GM03348 (cell line): Measurements from ENCODE around the gene USP24.

ENCODE experiments used
- DNase-seq: peaks from one replicate; pipeline ENCODE4 v3.0.0; 2012; ENCODE audit warnings: low spot score

The USP24 gene

GRCh38 chr1:55054396-55054795 is 160.8 kb downstream of the USP24 start:
- DNase-seq: no peak

GRCh38 chr1:55053265-55053954 is 161.8 kb downstream of the USP24 start:
- DNase-seq: no peak

GRCh38 chr1:55052221-55053142 is 162.7 kb downstream of the USP24 start:
- DNase-seq: no peak

GRCh38 chr1:55051621-55052020 is 163.5 kb downstream of the USP24 start:
- DNase-seq: no peak

DNA sequence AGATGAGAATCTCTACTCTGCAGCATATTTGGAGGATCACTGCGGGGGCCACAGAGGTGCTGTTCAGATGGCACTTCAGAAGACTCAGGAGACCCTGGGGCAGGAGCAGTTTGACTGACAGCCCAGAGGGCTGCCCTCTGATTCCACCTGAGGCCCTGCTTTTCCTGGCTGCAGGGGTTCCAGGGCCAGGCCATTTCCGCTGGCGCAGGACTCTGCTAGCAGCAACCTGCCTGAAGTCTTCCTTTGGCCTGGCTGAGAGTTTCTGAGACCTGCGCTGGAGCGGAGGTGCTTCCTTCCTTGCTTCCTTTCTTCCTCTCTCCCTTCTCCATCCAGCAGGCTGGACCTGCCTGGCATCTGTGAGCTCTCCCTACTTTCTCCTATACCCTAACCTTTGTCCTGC is 164.0 kb downstream of the USP24 start:
- DNase-seq: no peak

DNA sequence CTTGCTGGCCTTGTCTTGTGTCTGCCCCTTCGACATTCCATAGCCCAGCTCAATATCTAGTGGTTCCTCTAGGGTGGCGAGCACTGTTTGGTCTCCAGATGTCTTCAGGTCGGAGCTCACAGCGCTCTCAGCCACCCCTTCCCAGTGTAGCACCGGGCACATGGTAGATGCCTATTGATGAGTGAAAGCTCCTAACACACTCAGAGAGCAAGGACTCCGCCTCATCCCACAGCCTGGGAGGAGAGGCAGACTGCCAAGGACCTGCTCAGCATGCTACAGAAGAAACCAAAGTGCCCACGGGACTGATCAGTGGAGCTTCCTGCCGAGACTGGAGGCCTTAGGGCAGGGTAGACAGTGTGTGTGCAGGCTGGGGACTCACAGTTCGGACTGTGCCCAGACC is 164.9 kb downstream of the USP24 start:
- DNase-seq: peak; percentile 77

GRCh38 chr1:55049914-55050278 is 165.3 kb downstream of the USP24 start:
- DNase-seq: no peak

DNA sequence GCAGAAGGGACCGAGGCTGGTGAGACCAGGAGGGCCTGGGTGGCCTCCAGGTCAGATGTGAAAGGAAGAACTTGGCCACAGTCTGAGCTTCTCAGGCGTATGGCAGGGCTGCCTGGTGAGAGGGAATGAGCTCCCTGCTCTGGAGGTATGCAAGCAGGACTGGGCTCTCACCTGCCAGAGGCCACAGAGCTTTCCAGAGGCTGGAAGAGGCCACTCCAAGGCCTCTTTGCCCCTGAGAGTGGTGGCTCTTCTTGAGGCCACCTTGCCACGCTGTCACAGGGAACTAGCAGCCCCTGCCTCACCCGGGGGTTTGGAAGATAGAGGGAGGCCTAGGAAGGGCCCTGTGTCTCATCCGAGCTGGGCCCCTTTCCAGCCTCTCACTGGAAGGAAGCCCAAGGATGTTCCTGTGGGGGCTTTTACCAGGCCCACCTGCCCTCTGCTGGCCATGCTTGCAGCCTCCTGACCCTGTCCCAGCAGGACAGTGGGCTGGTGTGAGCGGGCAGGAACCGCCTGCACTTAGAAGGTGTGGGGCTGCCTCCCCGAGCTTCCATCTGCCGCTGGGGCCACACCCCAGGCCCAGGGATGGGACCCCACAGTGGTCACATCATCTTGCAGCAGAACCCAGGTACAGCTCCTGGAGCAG is 165.8 kb downstream of the USP24 start:
- no peak for DNase-seq

DNA sequence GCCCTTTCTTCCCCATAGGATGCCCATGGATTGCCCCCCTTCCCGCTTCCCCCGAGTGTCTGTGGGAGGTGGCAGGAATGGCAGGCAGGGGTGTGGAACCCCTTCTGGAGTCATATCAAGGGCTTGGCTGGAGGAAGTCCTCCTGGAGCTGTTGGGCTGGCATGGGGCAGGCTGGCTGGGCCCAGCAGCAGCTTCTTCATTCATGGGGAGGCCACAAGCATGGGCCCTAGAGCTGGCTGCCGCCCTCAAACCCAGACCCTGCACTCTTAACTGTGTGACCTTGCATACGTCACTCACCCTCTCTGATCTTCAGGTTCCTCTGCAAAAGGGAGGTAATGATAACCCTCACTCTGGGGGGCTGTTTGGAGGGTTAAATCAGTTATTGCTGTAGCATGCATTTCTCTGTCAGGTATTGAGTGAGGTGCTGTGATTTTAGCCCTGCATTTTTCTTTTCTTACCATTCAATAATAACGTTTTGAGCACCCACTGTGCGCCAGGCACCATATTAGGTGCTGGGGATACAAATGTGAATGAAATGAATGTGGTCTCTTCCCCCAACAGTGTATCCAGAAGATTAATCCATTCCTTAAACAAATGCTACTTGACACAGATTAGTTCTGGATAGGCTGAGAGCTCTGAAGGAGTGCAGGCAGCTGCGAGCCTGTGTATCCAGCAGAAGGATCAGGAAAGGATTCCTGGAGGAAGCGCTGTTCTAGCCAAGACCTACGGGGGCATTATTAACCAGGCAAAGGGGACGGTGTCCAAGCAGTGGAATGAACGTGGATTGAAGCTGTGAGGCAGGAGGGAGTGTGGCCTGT is 166.5 kb downstream of the USP24 start:
- no peak for DNase-seq

- no peak for DNase-seq
These were observed 167.6 kb downstream of the USP24 start for GRCh38 chr1:55047611-55048010.

- DNase-seq: no peak
These were observed 168.3 kb downstream of the USP24 start for GRCh38 chr1:55046871-55047270.

DNA sequence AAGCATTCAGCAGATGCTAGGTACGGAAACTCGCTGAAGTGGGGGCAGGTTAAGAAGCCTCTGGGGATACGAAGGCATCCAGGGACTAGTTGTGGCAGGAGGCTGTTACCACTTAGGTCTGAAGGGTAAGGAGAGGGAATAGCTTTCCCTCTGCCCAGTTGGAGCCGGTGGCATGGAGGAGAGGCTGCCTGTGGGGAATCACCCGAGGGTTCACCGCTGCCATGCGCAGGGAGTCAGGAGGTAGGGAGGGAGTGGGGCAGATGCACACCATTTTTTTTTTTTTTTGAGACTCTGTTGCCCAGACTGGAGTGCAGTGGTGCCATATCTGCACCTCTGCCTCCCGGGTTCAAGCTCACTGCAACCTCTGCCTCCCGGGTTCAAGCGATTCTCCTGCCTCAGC is 169.7 kb downstream of the USP24 start:
- no peak for DNase-seq

- DNase-seq: no peak
These were observed 170.4 kb downstream of the USP24 start for GRCh38 chr1:55044617-55045397.

DNA sequence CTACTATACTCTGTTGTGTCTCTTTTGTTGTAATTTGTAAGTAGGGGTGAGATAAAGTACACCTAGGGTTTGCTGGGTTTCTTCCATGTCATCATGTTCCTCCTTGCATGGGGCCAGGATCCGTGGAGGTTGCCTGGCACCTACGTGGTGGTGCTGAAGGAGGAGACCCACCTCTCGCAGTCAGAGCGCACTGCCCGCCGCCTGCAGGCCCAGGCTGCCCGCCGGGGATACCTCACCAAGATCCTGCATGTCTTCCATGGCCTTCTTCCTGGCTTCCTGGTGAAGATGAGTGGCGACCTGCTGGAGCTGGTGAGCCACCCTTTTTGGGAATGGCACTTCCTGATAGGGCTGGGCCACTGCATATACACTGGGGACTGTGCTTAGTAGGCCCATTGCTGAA is 171.4 kb downstream of the USP24 start:
- DNase-seq: no peak

GRCh38 chr1:55043011-55043410 is 172.2 kb downstream of the USP24 start:
- no peak for DNase-seq

- no peak for DNase-seq
These were observed 173.6 kb downstream of the USP24 start for GRCh38 chr1:55041613-55042012.

DNA sequence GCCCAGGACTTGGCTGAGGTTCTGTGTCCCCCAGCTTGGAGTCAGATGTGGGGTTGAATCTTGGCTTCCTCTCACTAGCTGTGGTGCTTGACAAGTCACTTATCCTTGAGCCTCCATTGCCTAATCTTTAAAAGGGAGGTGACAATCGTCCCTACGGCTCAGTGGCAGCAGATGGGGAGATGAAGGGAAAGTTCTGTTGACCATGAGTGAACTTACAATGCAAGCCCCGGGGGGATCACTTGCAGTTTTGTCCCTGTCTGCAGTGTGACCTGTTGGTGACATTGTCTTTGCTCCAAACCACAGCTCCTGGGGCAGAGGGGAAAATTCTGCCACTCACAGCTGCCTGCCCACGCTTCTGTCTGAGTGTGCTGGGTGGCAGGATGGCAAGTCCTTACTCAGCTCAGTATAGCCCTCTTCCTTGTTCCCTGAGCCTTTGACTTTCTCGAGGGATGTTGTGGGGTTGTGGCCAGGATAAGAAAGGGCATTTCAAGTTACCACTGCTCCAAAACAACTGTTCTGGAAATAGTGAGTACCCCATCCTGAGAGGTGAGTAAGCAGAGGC is 174.2 kb downstream of the USP24 start:
- no peak for DNase-seq

DNA sequence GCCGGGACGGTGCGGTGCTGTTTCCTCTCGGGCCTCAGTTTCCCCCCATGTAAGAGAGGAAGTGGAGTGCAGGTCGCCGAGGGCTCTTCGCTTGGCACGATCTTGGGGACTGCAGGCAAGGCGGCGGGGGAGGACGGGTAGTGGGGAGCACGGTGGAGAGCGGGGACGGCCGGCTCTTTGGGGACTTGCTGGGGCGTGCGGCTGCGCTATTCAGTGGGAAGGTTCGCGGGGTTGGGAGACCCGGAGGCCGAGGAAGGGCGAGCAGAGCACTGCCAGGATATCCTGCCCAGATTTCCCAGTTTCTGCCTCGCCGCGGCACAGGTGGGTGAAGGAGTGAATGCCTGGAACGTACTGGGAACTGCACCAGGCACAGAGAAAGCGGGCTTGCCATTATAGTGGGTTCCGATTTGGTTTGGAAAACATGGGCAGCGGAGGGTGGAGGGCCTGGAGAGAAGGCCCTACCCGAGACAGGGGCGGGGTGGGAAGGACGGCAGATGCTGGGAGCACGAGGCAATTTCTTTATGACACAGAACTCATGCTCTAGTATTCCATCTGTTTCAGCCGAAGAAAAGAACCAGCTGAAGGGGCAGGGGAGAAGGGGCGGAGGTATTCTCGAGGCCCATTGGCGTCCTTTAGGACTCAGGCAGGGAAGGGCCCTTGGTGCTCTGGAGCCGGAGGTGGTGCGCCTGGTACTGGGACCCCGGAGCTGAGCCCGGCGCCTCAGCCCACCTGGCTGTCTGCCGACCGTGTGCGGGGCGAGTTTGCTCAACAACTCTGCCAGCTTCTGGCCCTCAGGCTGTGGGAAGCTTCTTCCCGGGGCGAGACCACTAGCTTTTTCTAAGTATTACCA is 174.9 kb downstream of the USP24 start:
- DNase-seq: peak; percentile 44

- peak; percentile 64 for DNase-seq
These were observed 175.7 kb downstream of the USP24 start, which contains the start of gene PCSK9 for GRCh38 chr1:55039342-55040082. TSS of gene PCSK9 (plus strand) at chr1:55039548. CDS start at chr1:55039838, 290 bp downstream.
